Esophagus squamous epithelium (tissue), 4 donors: ENCODE data around the gene KCNJ11.

Source experiments
- POLR2A ChIP-seq, 4 donors: fragments of 450-650 bp; IDR thresholded peaks; one replicate each; pipeline ENCODE4 v1.6.1; 2017; ENCODE audit warnings: antibody characterized with exemption in 4 of 4, mild to moderate bottlenecking in 4 of 4, moderate library complexity in 3 of 4
- TF ChIP-seq, protein P1 (sequence below), 6 experiments: fragments of 450-650 bp in 4 of 6; fragments of 200-600 bp in 2 of 6; sonication (generic) in 2 of 6; IDR thresholded peaks; one replicate each; pipeline ENCODE4 v1.5.1; 2016 to 2019; ENCODE audit warnings: antibody characterized with exemption in 6 of 6, mild to moderate bottlenecking in 4 of 6, moderate library complexity in 4 of 6

DNA sequence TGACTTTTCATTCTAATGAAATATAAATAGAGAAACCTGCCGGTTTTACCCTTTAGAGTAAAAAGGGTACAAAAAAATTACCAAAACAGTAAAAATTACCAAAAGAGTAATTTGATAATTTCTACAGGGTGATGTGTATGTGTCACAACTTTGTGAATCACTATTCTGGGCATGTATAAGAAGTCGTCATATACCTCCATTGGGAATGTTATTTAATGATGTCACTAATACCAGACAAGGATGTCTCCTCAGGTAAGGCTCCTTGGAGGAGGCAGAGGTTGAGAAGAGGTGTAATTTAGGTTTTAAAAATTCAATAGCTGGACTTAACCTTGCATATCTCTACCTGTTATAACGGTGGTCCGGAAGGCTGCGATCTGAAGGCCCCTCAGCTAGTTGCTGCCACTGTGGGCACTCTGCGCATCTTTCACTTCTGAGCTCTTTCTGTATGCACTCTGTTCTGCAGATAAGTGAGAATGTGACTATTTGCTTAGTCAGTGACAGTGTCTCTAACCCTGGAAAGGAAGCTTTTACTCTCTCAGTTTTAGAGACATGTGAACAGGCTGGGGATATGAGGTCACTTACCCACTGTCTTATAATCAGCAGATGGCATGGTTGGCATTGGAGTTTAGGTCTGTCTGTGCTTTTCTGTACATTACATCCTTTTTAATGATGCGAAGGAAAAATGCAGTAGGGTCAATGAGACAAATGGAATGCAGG, 37.8 kb downstream of the KCNJ11 start:
- TF ChIP-seq, protein P1, sequence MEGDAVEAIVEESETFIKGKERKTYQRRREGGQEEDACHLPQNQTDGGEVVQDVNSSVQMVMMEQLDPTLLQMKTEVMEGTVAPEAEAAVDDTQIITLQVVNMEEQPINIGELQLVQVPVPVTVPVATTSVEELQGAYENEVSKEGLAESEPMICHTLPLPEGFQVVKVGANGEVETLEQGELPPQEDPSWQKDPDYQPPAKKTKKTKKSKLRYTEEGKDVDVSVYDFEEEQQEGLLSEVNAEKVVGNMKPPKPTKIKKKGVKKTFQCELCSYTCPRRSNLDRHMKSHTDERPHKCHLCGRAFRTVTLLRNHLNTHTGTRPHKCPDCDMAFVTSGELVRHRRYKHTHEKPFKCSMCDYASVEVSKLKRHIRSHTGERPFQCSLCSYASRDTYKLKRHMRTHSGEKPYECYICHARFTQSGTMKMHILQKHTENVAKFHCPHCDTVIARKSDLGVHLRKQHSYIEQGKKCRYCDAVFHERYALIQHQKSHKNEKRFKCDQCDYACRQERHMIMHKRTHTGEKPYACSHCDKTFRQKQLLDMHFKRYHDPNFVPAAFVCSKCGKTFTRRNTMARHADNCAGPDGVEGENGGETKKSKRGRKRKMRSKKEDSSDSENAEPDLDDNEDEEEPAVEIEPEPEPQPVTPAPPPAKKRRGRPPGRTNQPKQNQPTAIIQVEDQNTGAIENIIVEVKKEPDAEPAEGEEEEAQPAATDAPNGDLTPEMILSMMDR (IDR thresholded peaks at IDR 0.05): no peak
- no peak for TF ChIP-seq POLR2A (IDR thresholded peaks at IDR 0.05)
